NCI-H1694 (cell line): ENCODE data around the gene DUSP11.
"Not testable (repeated sequence)": the region's sequence is repeated elsewhere in the genome, so short reads cannot be mapped to it uniquely, and the experiment has no call there.

Experiments
- DNase-seq: peaks from one replicate; lab custom pipeline; 2025; lab: John Stamatoyannopoulos, UW

Gene DUSP11

DNA sequence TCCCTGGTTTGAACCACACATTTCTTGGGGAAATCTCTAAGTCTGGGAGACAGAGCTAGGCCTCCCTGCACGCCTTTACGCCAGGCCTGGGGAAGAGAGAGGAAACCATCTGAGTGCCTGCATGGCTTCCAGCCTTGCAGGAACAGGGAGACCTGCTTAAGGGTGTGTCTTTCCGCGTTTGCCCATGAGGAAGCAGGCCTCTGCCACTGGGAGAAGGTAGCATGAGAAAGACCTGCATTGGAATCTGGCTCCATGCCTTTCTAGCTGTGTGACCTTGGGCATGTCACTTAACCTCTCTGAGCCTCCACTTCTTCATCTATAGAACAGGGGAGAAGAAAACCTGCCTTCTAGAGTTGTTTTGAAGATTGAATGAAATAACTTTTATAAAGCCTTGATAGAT is 62.2 kb downstream of the DUSP11 start:
- not testable (repeated sequence) for DNase-seq

- DNase-seq, result no peak
Measured at GRCh38 chr2:73717251-73717606, 62.7 kb downstream of the DUSP11 start.

DNA sequence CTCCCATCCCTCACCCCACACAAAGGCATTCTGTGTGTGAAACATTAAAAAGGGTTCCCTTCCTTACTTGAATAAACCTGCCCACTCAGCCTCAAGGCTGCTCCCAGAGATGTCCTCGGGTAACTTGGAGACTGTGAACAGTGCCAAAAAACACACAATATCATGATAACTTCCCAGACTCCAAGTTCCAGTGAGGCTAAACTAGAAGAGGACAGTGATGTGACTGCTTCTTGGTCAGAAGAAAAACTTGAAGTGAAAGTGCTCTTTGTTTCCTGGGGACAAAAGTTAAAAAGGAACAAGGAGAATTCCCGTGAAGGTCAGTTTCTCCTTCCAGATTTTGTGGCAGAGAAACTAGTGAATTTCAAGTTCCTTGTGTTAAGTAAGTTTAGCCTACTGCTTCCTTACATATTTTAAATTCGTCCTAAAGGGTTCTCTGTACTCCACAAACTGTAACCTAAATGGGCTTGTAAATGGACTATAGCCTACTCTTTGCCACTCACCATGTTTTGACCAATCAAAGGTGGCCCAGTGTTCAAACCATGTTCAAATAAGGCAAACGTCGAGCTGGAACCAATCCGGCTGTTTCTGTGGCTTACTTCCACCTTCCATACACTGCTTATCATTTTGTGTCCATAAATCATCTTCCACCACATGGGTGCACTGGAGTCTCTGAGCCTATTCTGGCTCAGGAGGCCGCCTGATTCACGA is 63.2 kb downstream of the DUSP11 start:
- no peak for DNase-seq

GRCh38 chr2:73714091-73714490 is 65.8 kb downstream of the DUSP11 start:
- no peak for DNase-seq
